ENCODE data around the gene NHSL2.

Gene NHSL2

DNA sequence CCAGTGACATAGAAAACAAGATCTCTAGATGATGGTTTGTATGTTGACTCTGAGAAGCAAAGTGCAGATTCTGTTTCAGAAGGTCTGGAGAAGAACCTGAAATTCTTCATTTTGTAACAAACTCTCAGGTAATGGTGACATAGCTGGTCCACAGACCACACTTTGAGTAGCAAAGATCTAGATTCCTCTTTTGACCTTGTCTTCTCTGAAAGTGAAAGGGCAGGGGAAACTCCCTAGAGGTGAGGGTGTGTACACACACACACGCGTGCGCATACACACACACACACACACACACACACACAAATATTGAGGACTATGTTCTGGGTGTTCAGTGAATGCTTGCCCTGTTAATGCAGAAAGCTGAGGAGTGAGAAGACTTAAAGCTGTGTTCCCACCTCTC, 110.1 kb downstream of the NHSL2 start:
- Histone ChIP-seq H3K4me3 (ENCODE audit: low read depth in 1 of 5, low read length in 5 of 5) (no peak overlapping the region), H3K4me1 (ENCODE audit: control insufficient read depth in 5 of 5, insufficient read depth in 5 of 5, low read length in 5 of 5) (peaks cover 0 to 10% (median 7%) of the 10 kb centered on the region in 5 donors), H3K27ac (ENCODE audit: low read depth, low read length) (no peak overlapping the region), H3K9me3 (ENCODE audit: control insufficient read depth in 5 of 5, low read length in 5 of 5) (peaks cover 0 to 2% (median 0%) of the 10 kb centered on the region in 5 donors), H3K36me3 (ENCODE audit: control insufficient read depth in 5 of 5, insufficient read depth in 5 of 5, low read length in 5 of 5) (no peaks in the 10 kb centered on the region), H3K27me3 (ENCODE audit: control insufficient read depth in 5 of 5, insufficient read depth in 4 of 5, low read length in 5 of 5) (peaks cover 5 to 25% (median 13%) of the 10 kb centered on the region in 5 donors), H3K9ac (ENCODE audit: low read length in 5 of 5) (no peak overlapping the region)

DNA sequence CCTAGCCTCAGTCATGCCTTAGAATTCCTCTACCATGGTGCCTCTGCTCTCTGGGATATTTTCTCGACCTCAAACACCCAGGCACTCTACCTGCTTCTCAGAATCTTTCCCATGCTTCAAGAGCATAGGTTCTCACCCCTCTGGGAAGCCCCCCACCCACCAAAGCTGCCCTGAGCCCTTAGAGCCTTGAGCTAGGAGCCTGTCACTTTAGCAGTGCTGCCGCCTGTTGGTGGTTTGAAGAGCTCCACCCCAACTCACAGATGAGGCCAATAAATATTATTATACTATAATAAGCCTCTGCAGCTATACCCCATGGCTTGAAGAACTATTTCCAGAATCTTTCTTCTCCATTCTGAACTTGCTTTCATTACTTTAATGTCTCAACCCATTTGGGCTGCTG, 111.3 kb downstream of the NHSL2 start:
- Histone ChIP-seq H3K9me3 (ENCODE audit: control insufficient read depth in 5 of 5, low read length in 5 of 5) (peaks cover 0 to 2% (median 0%) of the 10 kb centered on the region in 5 donors), H3K27me3 (ENCODE audit: control insufficient read depth in 5 of 5, insufficient read depth in 4 of 5, low read length in 5 of 5) (peaks cover 5 to 31% (median 20%) of the 10 kb centered on the region in 5 donors), H3K27ac (ENCODE audit: low read depth, low read length) (no peak overlapping the region), H3K4me1 (ENCODE audit: control insufficient read depth in 5 of 5, insufficient read depth in 5 of 5, low read length in 5 of 5) (peaks cover 0 to 10% (median 7%) of the 10 kb centered on the region in 5 donors), H3K36me3 (ENCODE audit: control insufficient read depth in 5 of 5, insufficient read depth in 5 of 5, low read length in 5 of 5) (no peaks in the 10 kb centered on the region), H3K9ac (ENCODE audit: low read length in 5 of 5) (no peak overlapping the region), H3K4me3 (ENCODE audit: low read depth in 1 of 5, low read length in 5 of 5) (no peak overlapping the region)

DNA sequence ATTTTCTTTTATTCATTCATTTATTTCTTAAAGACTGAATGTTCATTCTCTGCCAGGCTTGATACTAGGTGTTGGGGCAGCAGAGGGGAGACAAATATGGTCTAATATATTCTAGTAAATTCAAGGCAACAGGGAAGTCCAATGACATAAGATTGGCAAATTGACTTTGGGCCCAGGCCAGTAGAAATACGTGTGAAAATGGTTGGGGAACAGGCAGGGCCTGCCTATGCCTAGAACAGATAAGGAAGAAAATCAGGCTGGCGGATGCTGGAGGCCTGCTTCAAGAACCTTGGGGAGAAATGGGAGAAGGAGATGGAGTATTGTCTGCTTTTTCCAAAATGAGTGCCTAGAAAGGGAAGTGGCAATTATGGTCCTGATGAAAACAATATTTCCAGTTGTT, 112.4 kb downstream of the NHSL2 start:
- Histone ChIP-seq H3K36me3 (ENCODE audit: control insufficient read depth in 5 of 5, insufficient read depth in 5 of 5, low read length in 5 of 5) (no peaks in the 10 kb centered on the region), H3K27me3 (ENCODE audit: control insufficient read depth in 5 of 5, insufficient read depth in 4 of 5, low read length in 5 of 5) (peaks cover 5 to 35% (median 21%) of the 10 kb centered on the region in 5 donors), H3K4me3 (ENCODE audit: low read depth in 1 of 5, low read length in 5 of 5) (no peak overlapping the region), H3K9me3 (ENCODE audit: control insufficient read depth in 5 of 5, low read length in 5 of 5) (peaks cover 0 to 2% (median 0%) of the 10 kb centered on the region in 5 donors), H3K4me1 (ENCODE audit: control insufficient read depth in 5 of 5, insufficient read depth in 5 of 5, low read length in 5 of 5) (peaks cover 0 to 7% (median 6%) of the 10 kb centered on the region in 5 donors), H3K27ac (ENCODE audit: low read depth, low read length) (no peak overlapping the region), H3K9ac (ENCODE audit: low read length in 5 of 5) (no peak overlapping the region)

DNA sequence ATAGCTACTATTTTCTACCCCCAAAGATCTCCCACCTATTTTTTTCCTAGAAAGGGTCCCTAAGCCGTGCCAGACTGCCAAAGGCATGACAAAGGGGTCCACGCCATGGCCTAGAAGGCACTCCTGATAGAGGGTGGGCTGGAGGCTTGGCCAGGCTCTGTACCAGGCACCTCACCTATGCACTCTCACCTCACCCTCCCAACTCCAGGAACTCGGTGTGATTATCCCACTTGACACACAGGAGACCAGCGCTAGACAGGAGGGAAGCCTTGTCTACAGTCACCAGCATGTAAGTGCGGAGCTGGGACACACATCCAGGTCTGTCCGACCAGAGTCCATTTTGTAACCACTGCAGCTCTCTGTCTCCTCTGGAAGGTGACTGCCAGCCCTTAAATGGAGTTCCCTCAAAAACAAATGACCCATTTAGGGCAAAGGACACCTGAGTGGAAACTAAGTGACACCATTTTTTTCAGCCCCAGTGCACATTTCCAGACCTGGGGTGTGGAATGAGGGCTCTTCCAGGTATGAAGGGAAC, 114.7 kb downstream of the NHSL2 start:
- no peak overlapping the region for H3K4me3 ChIP-seq (ENCODE audit: low read depth in 1 of 5, low read length in 5 of 5)
- peaks cover 0 to 9% (median 3%) of the 10 kb centered on the region in 5 donors for H3K4me1 ChIP-seq (ENCODE audit: control insufficient read depth in 5 of 5, insufficient read depth in 5 of 5, low read length in 5 of 5)
- no peaks in the 10 kb centered on the region for H3K36me3 ChIP-seq (ENCODE audit: control insufficient read depth in 5 of 5, insufficient read depth in 5 of 5, low read length in 5 of 5)
- H3K27ac ChIP-seq (ENCODE audit: low read depth, low read length), result no peak overlapping the region
- H3K9ac ChIP-seq (ENCODE audit: low read length in 5 of 5), result no peak overlapping the region
- H3K9me3 ChIP-seq (ENCODE audit: control insufficient read depth in 5 of 5, low read length in 5 of 5), result peaks cover 0 to 2% (median 0%) of the 10 kb centered on the region in 5 donors
- peaks cover 5 to 38% (median 14%) of the 10 kb centered on the region in 5 donors for H3K27me3 ChIP-seq (ENCODE audit: control insufficient read depth in 5 of 5, insufficient read depth in 4 of 5, low read length in 5 of 5)

DNA sequence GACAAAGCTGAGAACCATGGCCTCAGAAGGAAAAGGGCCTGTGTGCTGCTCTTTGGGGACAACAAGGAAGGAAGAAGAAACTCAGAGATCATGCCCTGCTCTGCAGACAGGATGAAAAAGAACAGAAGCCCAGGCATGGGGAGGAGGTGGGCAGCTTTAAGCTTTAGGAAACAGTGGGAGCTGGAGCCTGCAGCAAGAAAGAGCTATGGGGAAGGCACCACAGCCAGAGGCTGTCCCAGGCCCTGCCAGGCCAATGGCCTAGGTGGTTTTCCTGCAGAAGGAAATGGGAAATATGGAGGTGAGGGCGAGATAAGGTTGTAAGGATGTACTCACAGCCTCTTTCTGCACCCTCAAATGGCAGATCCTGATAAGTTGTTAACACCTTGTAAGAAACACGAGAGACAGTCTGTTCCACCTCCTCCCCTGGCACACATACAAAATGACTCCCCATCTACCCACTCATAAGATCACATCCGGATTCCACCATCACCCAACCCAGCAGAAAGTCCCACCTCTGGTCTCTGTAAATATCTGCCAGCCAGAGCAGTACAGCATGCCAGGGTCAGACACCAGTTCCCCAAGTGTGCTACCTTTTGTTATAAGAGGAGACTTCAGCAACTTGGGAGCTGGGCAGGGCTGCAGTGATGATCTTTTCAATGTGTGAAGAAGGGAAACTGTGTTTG, 115.8 kb downstream of the NHSL2 start:
- H3K36me3 ChIP-seq (ENCODE audit: control insufficient read depth in 5 of 5, insufficient read depth in 5 of 5, low read length in 5 of 5), result no peaks in the 10 kb centered on the region
- no peak overlapping the region for H3K27ac ChIP-seq (ENCODE audit: low read depth, low read length)
- peaks cover 5 to 38% (median 14%) of the 10 kb centered on the region in 5 donors for H3K27me3 ChIP-seq (ENCODE audit: control insufficient read depth in 5 of 5, insufficient read depth in 4 of 5, low read length in 5 of 5)
- peaks cover 0 to 2% (median 0%) of the 10 kb centered on the region in 5 donors for H3K9me3 ChIP-seq (ENCODE audit: control insufficient read depth in 5 of 5, low read length in 5 of 5)
- no peak overlapping the region for H3K4me3 ChIP-seq (ENCODE audit: low read depth in 1 of 5, low read length in 5 of 5)
- no peak overlapping the region for H3K9ac ChIP-seq (ENCODE audit: low read length in 5 of 5)
- H3K4me1 ChIP-seq (ENCODE audit: control insufficient read depth in 5 of 5, insufficient read depth in 5 of 5, low read length in 5 of 5), result peaks cover 0 to 9% (median 2%) of the 10 kb centered on the region in 5 donors

DNA sequence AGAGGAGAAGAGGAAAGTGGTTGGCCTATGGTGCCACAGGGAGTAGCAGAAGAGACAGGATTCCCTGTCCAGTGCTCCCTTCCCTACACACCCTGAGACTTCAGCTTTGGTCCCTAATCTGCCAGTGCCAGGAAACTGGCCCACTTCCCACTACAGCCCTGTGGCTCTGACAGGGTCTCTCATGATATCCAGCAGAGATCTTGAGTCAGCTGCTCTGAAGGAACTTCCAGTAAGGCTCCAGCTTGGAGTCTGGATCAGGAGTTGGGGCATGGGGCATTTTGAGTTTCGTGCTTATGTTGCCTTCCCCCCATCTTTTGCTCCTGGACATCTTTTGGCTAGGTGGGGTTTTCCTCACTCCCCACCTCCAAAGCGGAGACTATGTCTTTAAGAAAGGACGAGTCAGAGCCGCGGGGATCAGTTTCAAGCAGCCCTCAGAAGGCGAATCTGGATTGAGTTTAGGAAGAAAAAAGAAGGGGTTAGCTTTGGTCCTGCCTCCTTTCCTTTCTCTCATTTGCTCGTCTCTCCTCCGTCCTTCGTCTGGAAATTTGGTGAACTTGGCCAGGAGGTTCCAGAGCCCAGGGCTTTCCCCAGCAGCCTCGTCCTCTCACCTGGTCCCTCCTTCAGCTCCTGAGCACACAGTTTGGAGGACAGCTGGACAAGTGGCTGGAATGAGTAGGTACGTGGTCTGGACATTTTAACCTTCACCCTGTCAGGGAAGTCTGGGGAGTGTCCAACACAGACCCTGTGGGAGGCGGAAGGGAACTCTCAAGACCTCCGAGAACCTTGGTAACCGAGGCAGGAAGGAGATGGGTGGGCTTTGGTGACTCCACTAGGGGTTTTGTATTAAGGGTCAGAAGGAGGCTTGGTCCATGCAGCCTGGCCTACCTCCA, 116.6 kb downstream of the NHSL2 start:
- H3K9me3 ChIP-seq (ENCODE audit: control insufficient read depth in 5 of 5, low read length in 5 of 5), result peaks cover 0 to 2% (median 0%) of the 10 kb centered on the region in 5 donors
- no peak overlapping the region for H3K9ac ChIP-seq (ENCODE audit: low read length in 5 of 5)
- H3K27ac ChIP-seq (ENCODE audit: low read depth, low read length), result no peak overlapping the region
- no peaks in the 10 kb centered on the region for H3K36me3 ChIP-seq (ENCODE audit: control insufficient read depth in 5 of 5, insufficient read depth in 5 of 5, low read length in 5 of 5)
- H3K27me3 ChIP-seq (ENCODE audit: control insufficient read depth in 5 of 5, insufficient read depth in 4 of 5, low read length in 5 of 5), result peaks cover 5 to 33% (median 14%) of the 10 kb centered on the region in 5 donors
- H3K4me1 ChIP-seq (ENCODE audit: control insufficient read depth in 5 of 5, insufficient read depth in 5 of 5, low read length in 5 of 5), result peaks cover 0 to 12% (median 2%) of the 10 kb centered on the region in 5 donors
- H3K4me3 ChIP-seq (ENCODE audit: low read depth in 1 of 5, low read length in 5 of 5), result no peak overlapping the region

DNA sequence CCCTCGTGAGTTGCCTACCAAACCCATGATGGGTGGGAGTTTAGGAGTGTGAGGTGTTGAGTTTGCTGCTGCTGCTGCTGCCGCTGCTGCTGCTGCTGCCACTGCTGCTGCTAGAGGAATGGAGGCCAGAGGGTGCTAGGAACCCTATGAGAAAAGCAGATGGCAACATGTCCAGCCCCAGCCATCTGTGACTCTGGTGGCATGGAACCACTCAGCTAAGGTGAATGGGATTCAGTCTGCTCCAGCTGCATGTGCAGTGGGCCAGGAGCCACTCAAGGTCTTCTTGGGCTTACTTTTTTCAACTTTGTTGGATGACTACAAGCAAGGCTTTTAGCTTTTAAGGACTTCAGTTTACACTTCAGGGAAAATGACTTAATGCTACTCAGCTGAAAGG, 117.3 kb downstream of the NHSL2 start:
- H3K4me1 ChIP-seq (ENCODE audit: control insufficient read depth in 5 of 5, insufficient read depth in 5 of 5, low read length in 5 of 5), result peaks cover 0 to 12% (median 2%) of the 10 kb centered on the region in 5 donors
- no peak overlapping the region for H3K27ac ChIP-seq (ENCODE audit: low read depth, low read length)
- H3K9ac ChIP-seq (ENCODE audit: low read length in 5 of 5), result no peak overlapping the region
- H3K36me3 ChIP-seq (ENCODE audit: control insufficient read depth in 5 of 5, insufficient read depth in 5 of 5, low read length in 5 of 5), result no peaks in the 10 kb centered on the region
- peaks cover 5 to 31% (median 14%) of the 10 kb centered on the region in 5 donors for H3K27me3 ChIP-seq (ENCODE audit: control insufficient read depth in 5 of 5, insufficient read depth in 4 of 5, low read length in 5 of 5)
- H3K9me3 ChIP-seq (ENCODE audit: control insufficient read depth in 5 of 5, low read length in 5 of 5), result peaks cover 0 to 3% (median 0%) of the 10 kb centered on the region in 5 donors
- H3K4me3 ChIP-seq (ENCODE audit: low read depth in 1 of 5, low read length in 5 of 5), result no peak overlapping the region

DNA sequence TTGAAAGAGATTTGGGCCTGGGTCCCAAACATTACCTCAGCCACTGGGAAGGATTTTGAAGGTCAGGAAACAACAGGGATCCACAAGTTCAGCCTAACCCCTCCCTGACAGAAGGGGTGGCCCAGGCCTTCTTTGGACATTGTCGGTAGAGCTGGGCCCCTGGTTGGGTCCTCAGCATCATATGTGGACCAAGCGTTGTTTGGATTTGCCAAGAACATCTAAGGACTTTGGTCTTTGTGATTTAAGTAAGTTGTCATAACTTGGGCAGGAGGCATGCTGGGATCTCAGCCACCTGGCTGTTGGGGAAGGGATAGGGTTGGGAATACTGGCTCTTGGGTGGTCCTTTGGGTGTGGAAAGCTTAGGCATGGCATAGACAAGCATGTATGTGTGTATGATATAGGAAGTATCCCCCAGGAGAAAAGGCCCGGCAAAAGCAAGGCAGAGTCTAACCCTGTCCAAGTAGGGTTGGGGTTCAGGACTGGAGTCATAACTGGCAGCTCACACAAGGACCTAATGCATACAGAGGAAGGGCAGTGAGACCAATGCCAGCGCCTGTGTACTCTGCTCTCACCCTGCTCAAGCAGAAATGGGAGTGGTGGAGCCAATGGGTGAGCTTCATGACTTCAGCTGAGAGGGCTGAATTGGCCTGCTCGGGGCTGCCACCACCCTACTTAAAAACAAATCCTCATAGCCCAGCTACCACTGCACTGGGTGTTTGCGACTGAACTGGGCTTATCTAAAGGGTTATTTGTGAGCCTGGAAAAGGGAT, 118.2 kb downstream of the NHSL2 start:
- Histone ChIP-seq H3K4me3 (ENCODE audit: low read depth in 1 of 5, low read length in 5 of 5) (no peak overlapping the region), H3K9me3 (ENCODE audit: control insufficient read depth in 5 of 5, low read length in 5 of 5) (peaks cover 0 to 3% (median 0%) of the 10 kb centered on the region in 5 donors), H3K4me1 (ENCODE audit: control insufficient read depth in 5 of 5, insufficient read depth in 5 of 5, low read length in 5 of 5) (peaks cover 0 to 12% (median 2%) of the 10 kb centered on the region in 5 donors), H3K27me3 (ENCODE audit: control insufficient read depth in 5 of 5, insufficient read depth in 4 of 5, low read length in 5 of 5) (peaks cover 5 to 26% (median 14%) of the 10 kb centered on the region in 5 donors), H3K36me3 (ENCODE audit: control insufficient read depth in 5 of 5, insufficient read depth in 5 of 5, low read length in 5 of 5) (no peaks in the 10 kb centered on the region), H3K27ac (ENCODE audit: low read depth, low read length) (no peak overlapping the region), H3K9ac (ENCODE audit: low read length in 5 of 5) (no peak overlapping the region)
